ENCODE results near the gene OR51B2.

- TF ChIP-seq CTCF (conservative IDR thresholded peaks at IDR 0.05 in 1 of 2, IDR thresholded peaks at IDR 0.05 in 1 of 2; ENCODE audit: low read depth in 1 of 2, low read length in 2 of 2) (no peak), EZH2 (IDR thresholded peaks at IDR 0.05; ENCODE audit: low read length, missing control alignments) (no peak)
Measured at GRCh38 chr11:5283086-5283485, 41.0 kb downstream of the OR51B2 start.

Measured in fibroblast of lung (primary cell).